ENCODE measurements around the gene SUSD4. TPM values are rescaled to one million over a fixed set of nuclear protein-coding genes. Genes with fewer than 3 reads are reported as not detected.

SUSD4 gene
- total RNA-seq, 1 donor = 7.7 TPM

- Histone ChIP-seq H3K9me3 (ENCODE audit: low read depth, low read length) (no peaks in the 10 kb centered on the region), H3K4me3 (ENCODE audit: low read length) (no peak overlapping the region), H3K4me1 (ENCODE audit: insufficient read depth, low read length) (no peaks in the 10 kb centered on the region), H3K27me3 (ENCODE audit: insufficient read depth, low read length) (no peaks in the 10 kb centered on the region)
Measured at GRCh38 chr1:223345720-223346119, 18.3 kb downstream of the SUSD4 start.

DNA sequence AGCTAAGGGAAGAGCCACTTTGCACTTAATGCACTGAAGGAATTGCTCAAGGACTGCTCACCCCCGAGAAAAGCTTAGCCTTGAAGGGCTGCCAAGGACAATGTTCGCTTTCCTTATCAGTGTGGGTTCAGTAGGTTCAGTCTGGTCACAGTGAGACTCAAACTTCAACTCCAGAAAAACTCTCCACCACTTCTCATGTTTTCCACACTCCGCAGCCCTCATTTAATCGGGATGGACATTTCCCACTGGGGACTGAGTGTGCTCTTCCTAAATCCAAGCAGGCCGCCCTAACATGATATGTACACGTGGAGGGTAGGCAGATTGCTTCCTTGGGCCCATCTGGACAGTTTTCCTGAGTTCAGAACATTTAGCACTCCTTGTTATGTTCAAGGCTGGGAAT is 19.5 kb downstream of the SUSD4 start:
- Histone ChIP-seq H3K9me3 (ENCODE audit: low read depth, low read length) (no peaks in the 10 kb centered on the region), H3K27me3 (ENCODE audit: insufficient read depth, low read length) (no peaks in the 10 kb centered on the region), H3K4me3 (ENCODE audit: low read length) (no peak overlapping the region), H3K4me1 (ENCODE audit: insufficient read depth, low read length) (no peaks in the 10 kb centered on the region)

- H3K4me3 ChIP-seq (ENCODE audit: low read length) = no peak overlapping the region
- no peaks in the 10 kb centered on the region for H3K9me3 ChIP-seq (ENCODE audit: low read depth, low read length)
- no peaks in the 10 kb centered on the region for H3K4me1 ChIP-seq (ENCODE audit: insufficient read depth, low read length)
- no peaks in the 10 kb centered on the region for H3K27me3 ChIP-seq (ENCODE audit: insufficient read depth, low read length)
Measured at GRCh38 chr1:223343692-223344091, 20.3 kb downstream of the SUSD4 start.

DNA sequence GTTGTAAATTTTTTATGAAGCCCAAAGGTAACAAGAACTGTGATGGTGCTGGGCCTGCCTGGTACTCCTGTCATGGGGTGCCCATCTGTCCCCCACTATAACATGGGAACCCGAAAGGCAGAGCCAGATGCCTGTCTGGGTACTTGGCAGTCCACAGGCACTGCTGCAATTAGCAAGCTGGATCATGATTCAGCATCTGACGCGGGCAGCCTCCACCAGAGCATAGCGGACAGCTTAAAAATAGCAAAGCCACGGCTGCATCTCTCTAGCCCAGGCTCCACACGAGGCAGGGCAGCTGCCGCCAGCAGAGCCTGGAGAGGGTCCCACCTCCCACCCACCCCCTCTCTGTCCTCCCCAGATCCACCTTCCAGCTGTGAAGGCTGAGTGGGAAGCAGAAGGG is 22.9 kb downstream of the SUSD4 start:
- Histone ChIP-seq H3K4me3 (ENCODE audit: low read length) (no peak overlapping the region), H3K9me3 (ENCODE audit: low read depth, low read length) (no peaks in the 10 kb centered on the region), H3K27me3 (ENCODE audit: insufficient read depth, low read length) (no peaks in the 10 kb centered on the region), H3K4me1 (ENCODE audit: insufficient read depth, low read length) (no peaks in the 10 kb centered on the region)

DNA sequence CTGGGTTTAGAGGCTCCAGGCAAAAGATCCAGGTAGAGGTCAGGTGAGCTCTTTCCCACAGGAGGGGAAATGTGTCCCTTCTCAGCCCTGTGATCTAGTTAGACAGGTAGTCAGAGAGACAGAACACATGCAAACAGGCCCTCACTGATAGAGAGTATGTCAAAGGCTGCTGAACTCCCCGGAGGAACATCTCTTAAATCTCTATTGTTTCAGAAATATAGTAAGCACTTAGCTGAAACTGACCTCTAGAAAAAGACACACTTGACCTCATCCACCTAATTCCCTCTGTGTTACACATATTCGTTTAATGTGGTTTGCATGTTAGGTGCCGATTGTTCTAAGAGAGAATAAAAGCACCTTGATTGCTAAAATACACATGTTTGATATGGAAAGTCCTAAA is 23.3 kb downstream of the SUSD4 start:
- no peaks in the 10 kb centered on the region for H3K27me3 ChIP-seq (ENCODE audit: insufficient read depth, low read length)
- H3K4me1 ChIP-seq (ENCODE audit: insufficient read depth, low read length) = no peaks in the 10 kb centered on the region
- no peaks in the 10 kb centered on the region for H3K9me3 ChIP-seq (ENCODE audit: low read depth, low read length)
- no peak overlapping the region for H3K4me3 ChIP-seq (ENCODE audit: low read length)

- no peaks in the 10 kb centered on the region for H3K9me3 ChIP-seq (ENCODE audit: low read depth, low read length)
- H3K4me3 ChIP-seq (ENCODE audit: low read length) = no peak overlapping the region
- no peaks in the 10 kb centered on the region for H3K4me1 ChIP-seq (ENCODE audit: insufficient read depth, low read length)
- no peaks in the 10 kb centered on the region for H3K27me3 ChIP-seq (ENCODE audit: insufficient read depth, low read length)
Measured at GRCh38 chr1:223339861-223340260, 24.1 kb downstream of the SUSD4 start.

GRCh38 chr1:223338811-223339746 is 24.9 kb downstream of the SUSD4 start:
- H3K4me3 ChIP-seq (ENCODE audit: low read length) = no peak overlapping the region

GRCh38 chr1:223337174-223337869 is 26.7 kb downstream of the SUSD4 start:
- Histone ChIP-seq H3K9me3 (ENCODE audit: low read depth, low read length) (no peaks in the 10 kb centered on the region), H3K27me3 (ENCODE audit: insufficient read depth, low read length) (no peaks in the 10 kb centered on the region), H3K4me3 (ENCODE audit: low read length) (no peak overlapping the region), H3K4me1 (ENCODE audit: insufficient read depth, low read length) (no peaks in the 10 kb centered on the region)

More at GRCh38 chr1:223338811-223339746, 24.9 kb downstream of the SUSD4 start:
- Histone ChIP-seq H3K27me3 (ENCODE audit: insufficient read depth, low read length) (no peaks in the 10 kb centered on the region), H3K4me1 (ENCODE audit: insufficient read depth, low read length) (no peaks in the 10 kb centered on the region), H3K9me3 (ENCODE audit: low read depth, low read length) (no peaks in the 10 kb centered on the region)

GRCh38 chr1:223334156-223334555 is 29.8 kb downstream of the SUSD4 start:
- no peaks in the 10 kb centered on the region for H3K9me3 ChIP-seq (ENCODE audit: low read depth, low read length)
- no peak overlapping the region for H3K4me3 ChIP-seq (ENCODE audit: low read length)
- peaks cover 4% of the 10 kb centered on the region for H3K4me1 ChIP-seq (ENCODE audit: insufficient read depth, low read length)
- no peaks in the 10 kb centered on the region for H3K27me3 ChIP-seq (ENCODE audit: insufficient read depth, low read length)

DNA sequence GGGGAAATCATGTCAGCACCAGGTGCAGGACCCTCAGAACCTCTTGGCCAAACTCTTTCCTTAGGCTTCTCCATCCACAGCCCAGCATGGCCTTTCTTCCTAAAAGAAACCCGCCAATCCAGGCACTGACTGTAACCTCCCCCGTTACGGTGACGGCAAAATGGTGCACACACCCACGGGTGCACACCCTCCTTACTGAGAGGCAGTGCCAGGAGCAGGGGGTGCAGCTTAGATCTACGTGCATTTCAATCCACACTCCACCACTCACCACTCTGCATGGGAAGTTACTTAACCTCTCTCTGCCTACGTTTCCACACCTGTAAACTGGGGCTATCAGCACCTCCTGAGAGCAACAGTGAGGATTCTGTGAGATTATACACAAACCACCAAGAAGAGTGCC is 31.0 kb downstream of the SUSD4 start:
- H3K9me3 ChIP-seq (ENCODE audit: low read depth, low read length) = no peaks in the 10 kb centered on the region
- no peak overlapping the region for H3K4me3 ChIP-seq (ENCODE audit: low read length)
- H3K4me1 ChIP-seq (ENCODE audit: insufficient read depth, low read length) = peaks cover 4% of the 10 kb centered on the region
- no peaks in the 10 kb centered on the region for H3K27me3 ChIP-seq (ENCODE audit: insufficient read depth, low read length)

DNA sequence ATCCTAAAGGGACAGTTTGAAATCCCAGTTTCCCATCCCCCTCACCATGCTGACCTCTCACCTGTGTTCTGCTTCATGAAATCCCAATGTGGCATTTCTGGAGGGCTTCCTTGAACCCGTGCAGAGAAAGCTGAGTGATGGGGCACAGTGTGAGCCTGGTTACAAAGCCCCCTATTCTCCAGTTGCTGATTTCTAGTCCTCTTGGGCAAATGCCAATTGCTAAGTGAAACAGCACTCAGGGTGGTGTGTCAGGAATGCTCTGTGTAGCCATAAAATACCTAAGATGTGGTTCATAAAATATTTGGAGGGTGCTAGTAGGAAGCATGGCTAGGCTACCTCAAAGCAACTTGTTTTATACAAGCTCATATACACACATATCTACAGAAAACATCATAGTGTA is 32.0 kb downstream of the SUSD4 start:
- Histone ChIP-seq H3K4me3 (ENCODE audit: low read length) (no peak overlapping the region), H3K27me3 (ENCODE audit: insufficient read depth, low read length) (no peaks in the 10 kb centered on the region), H3K9me3 (ENCODE audit: low read depth, low read length) (no peaks in the 10 kb centered on the region), H3K4me1 (ENCODE audit: insufficient read depth, low read length) (peaks cover 4% of the 10 kb centered on the region)

GRCh38 chr1:223331301-223331700 is 32.7 kb downstream of the SUSD4 start:
- H3K9me3 ChIP-seq (ENCODE audit: low read depth, low read length) = no peaks in the 10 kb centered on the region
- no peaks in the 10 kb centered on the region for H3K27me3 ChIP-seq (ENCODE audit: insufficient read depth, low read length)
- H3K4me3 ChIP-seq (ENCODE audit: low read length) = no peak overlapping the region
- H3K4me1 ChIP-seq (ENCODE audit: insufficient read depth, low read length) = peaks cover 4% of the 10 kb centered on the region

- no peaks in the 10 kb centered on the region for H3K27me3 ChIP-seq (ENCODE audit: insufficient read depth, low read length)
- peaks cover 4% of the 10 kb centered on the region for H3K4me1 ChIP-seq (ENCODE audit: insufficient read depth, low read length)
- H3K9me3 ChIP-seq (ENCODE audit: low read depth, low read length) = no peaks in the 10 kb centered on the region
- no peak overlapping the region for H3K4me3 ChIP-seq (ENCODE audit: low read length)
Measured at GRCh38 chr1:223330466-223330865, 33.5 kb downstream of the SUSD4 start.

- Histone ChIP-seq H3K4me1 (ENCODE audit: insufficient read depth, low read length) (peaks cover 4% of the 10 kb centered on the region), H3K4me3 (ENCODE audit: low read length) (no peak overlapping the region), H3K9me3 (ENCODE audit: low read depth, low read length) (no peaks in the 10 kb centered on the region), H3K27me3 (ENCODE audit: insufficient read depth, low read length) (no peaks in the 10 kb centered on the region)
Measured at GRCh38 chr1:223329664-223330415, 34.1 kb downstream of the SUSD4 start.

GRCh38 chr1:223329252-223329651 is 34.7 kb downstream of the SUSD4 start:
- no peaks in the 10 kb centered on the region for H3K27me3 ChIP-seq (ENCODE audit: insufficient read depth, low read length)
- no peaks in the 10 kb centered on the region for H3K9me3 ChIP-seq (ENCODE audit: low read depth, low read length)
- peaks cover 4% of the 10 kb centered on the region for H3K4me1 ChIP-seq (ENCODE audit: insufficient read depth, low read length)
- no peak overlapping the region for H3K4me3 ChIP-seq (ENCODE audit: low read length)
